GM11168 (cell line): ENCODE measurements around the gene LRP2BP.

ENCODE experiments used
- in situ Hi-C: fragments of 300-500 bp; cut with MboI; formaldehyde crosslinking; loops from one replicate; pipeline ENCODE4 v1.12.0; 2022; ENCODE audit warnings: low sequenced_read_pairs; ENCODE audit not compliant: unreplicated experiment

LRP2BP gene

DNA sequence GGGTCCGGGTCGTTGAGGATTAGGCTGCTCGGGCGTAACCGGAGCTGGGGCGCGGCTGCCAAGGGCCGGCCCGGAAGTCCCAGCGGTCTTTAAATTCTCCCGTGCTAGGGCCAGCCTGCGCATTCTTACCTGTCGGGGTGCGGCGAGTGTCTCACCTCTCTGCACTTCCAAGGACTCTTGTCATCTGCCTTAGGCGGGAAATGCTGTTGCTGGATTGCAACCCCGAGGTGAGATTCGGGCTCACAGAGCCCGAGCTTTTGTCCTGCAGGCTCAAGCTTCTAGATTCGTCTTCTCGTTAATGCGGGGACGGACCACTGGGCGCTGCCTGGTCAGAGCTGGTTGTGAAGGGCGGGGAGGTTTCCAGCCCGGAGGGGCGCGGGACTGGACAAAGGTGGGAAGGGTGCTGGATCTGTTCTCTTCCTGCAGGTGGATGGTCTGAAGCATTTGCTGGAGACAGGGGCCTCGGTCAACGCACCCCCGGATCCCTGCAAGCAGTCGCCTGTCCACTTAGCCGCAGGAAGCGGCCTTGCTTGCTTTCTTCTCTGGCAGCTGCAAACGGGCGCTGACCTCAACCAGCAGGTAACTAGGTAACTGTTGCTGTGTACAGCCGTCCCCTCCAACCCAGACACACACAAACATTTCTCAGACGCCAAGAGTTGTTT is 1.1 kb upstream of the LRP2BP start, which contains the start of gene ANKRD37:
TSS of gene ANKRD37 (plus strand) at position 118 of the 662 bp plus-strand sequence. CDS start at position 201, 83 bp downstream.
- in situ Hi-C loops, result no loop called here

DNA sequence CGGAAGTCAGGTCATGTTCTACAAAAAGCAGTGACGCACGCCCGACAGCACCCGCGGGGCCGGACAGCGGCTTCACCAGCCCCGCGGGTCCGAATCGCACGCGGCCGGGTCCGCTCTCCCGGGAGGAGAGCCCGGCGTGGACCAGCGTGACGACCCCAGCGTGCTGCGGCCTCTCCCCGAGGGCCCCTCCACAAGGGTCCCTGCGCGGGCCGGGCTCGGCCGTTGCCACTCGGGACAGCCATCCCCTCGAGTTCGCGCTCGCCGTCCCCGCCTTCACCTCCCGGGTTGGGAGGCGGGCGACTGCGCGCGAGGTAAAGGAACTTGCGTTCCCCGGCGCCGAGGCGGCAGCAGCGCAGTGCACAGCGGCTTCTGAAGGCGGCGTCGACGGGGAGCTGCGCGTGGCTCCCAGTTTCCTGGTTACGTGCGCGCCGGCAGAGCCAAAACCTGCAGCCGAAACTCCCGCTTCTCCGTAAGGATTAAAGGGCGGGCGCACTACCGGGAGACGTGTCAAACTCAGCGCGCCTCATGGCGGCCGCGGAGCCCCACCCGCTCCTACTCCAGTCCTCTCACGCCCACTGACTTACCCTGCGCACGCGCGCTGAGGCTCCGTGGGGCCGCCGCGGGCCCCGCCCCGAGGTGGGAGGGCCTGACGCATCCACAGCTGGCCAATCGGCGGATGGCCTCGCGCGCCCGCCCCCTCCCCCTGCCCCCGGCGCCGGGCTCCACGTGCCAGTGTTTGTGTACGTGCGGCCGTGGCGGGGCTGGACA is 416 bp upstream of the LRP2BP start:
- in situ Hi-C loops, result no loop called here

DNA sequence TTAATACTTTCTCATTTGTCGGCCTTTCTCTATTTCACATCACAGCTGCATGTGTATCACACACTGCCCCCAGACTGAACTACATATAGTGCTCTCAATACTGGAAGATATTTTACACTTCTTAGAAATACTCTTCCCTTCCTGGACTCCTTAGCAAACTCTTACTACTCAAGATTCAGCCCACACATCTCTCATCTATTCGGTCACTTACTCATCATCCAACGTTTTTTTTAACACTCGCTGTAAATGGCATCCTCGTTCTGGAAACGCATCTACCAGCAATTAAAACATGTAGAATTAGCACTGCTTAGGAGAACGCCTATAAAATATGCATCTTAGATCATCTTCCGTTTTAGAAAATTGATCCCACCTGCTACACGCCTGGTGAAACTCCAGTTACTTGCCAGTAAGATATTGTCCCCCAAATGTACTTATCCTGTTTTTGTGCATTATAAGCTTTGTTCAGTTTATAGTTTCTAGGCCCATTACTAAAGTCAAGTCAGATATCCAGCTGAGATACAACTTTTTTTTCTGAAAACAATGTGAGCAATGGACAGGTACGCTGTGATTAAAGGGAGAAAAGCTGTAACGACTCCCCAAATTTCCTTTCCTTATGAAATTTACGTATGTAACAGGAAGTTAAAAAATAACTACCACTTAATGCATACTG is 1.0 kb downstream of the LRP2BP start:
- in situ Hi-C loops, result no loop called here

DNA sequence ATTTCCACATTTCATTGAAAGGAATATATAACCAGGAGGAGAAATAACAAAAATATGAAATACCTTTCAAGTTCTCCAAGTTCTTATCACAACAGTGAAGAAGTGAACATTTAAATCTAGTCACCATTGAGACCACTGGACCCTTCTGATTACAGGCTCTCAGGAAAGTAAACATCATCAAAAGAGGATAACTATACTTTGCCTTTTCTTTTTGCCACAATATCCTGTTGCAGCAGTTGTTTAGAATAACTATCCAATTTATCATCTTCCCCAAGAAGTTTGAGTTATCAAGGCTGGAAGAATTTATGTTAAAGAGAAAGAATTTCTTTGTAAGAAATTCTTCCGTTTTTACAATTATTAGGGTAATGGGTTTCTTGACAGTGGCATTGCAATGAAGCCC is 3.6 kb downstream of the LRP2BP start:
- in situ Hi-C loops, result no loop called here

DNA sequence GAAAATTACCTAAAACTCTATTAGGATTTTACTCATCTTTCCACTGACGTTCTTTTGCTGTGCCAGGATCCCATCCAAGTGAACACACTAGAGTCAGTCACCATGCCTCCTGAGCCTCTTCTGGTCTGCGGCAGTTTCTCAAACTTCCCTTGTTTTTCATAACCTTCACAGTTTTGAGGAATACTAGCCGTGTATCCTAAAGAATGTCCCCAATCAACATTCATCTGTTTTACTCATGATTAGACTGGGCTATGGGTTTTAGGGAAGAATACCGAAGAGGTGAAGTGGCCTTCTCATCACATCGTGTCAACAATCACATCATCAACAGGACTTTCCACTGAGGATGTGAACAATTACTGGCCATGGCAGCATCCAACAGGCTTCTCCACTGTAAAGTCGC is 4.8 kb downstream of the LRP2BP start:
- in situ Hi-C loops, result no loop called here

- in situ Hi-C loops, result no loop called here
Measured at GRCh38 chr4:185387957-185388356, 7.8 kb downstream of the LRP2BP start.

GRCh38 chr4:185384930-185385331 is 10.8 kb downstream of the LRP2BP start:
- in situ Hi-C loops, result no loop called here

DNA sequence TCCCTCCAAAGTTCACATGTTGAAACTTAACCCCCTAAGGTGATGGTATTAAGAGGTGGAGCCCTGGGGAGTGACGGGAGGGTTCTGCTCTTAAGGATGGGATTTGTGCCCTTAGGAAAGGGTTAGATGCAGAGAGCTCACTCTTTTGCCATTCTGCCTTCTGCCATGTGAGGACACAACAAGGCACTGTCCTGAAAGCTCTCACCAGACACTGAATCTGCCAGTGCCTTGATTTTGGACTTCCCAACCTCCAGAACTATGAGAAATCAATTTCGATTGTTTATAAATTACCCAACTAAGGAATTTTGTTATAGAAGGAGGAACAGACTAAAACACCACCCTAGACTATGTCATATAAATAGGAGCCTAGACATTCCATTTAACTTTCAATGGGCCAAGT is 11.7 kb downstream of the LRP2BP start:
- in situ Hi-C loops, result no loop called here

GRCh38 chr4:185383451-185383850 is 12.3 kb downstream of the LRP2BP start:
- in situ Hi-C loops, result no loop called here

DNA sequence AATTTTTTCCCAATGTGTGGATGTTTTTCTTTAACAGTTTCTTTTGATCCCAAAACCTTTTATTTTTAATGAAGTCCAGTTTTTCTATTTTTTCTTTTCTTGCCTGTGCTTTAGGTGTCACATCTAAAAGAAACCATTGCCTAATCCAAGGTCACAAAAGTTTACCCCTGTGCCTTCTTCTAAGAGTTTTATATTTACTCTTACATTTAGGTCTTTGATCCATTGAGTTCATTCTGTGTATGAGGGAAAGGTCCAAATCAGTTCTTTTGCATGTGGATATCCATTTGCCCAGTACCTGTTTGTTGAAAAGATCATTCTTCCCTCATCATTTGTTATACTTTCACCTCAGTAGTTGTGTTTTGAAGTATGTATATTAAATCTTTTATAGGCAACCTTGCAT is 13.0 kb downstream of the LRP2BP start:
- in situ Hi-C loops, result no loop called here

DNA sequence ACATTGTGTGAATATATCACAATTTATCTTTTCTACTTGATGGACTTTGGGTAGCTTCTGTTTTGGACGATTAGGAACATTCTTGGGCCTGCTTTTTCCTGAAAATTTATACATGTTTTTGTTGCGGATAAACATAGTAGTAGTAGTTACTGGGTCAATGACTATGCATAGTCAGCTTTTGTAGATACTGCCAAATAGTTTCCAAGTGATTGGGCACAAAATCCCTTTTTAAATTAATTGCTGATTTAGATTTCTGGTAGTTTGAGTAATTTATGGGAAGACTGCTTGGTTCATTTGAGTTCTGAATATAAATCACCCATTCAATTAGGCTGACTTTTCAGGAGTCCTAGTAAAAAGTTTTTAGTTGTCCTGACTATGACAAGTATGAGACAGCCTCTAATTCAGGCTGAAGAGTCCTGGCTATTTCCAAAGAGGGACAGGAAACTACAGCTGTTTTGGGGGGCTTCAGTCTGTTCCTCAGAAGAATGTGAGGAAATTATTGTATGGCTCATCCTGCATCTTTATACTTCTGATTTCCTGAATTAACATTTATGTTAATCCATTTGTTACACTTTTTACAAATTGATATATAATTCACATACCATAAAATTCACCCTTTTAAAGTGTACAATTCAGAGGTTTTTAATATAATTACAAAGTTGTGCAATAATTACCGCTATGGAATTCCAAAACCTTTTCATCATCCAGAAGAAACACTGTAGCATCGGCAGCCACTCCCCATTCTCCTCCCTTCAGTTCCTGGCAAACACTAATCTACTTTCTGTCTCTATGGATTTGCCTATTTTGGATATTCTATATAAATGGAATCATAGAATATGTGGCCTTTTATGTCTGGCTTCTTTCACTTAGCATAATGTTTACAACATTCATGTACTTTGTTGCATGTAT is 14.2 kb downstream of the LRP2BP start:
- in situ Hi-C loops, result no loop called here

- in situ Hi-C loops, result no loop called here
Measured at GRCh38 chr4:185380320-185380719, 15.4 kb downstream of the LRP2BP start.

GRCh38 chr4:185379326-185380295 is 16.1 kb downstream of the LRP2BP start:
- in situ Hi-C loops, result no loop called here

DNA sequence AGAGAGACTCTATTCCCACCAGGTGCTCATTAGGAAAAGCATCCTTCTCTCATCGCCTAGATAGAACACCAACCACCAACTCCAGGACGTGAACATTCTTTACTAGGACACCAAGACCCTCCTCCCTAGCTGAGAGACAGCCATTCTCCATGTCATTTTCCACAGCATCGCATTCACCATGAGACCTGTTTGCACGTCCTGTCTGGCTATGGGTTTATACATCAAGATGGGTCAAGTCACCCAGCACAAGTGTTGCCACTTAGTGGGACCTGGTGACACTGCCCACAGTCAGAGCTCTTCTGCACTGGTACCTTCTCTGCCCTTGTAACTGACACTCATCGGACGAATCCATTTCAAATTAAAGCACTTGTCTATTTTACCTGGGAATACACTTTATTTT is 17.5 kb downstream of the LRP2BP start:
- in situ Hi-C loops, result no loop called here

DNA sequence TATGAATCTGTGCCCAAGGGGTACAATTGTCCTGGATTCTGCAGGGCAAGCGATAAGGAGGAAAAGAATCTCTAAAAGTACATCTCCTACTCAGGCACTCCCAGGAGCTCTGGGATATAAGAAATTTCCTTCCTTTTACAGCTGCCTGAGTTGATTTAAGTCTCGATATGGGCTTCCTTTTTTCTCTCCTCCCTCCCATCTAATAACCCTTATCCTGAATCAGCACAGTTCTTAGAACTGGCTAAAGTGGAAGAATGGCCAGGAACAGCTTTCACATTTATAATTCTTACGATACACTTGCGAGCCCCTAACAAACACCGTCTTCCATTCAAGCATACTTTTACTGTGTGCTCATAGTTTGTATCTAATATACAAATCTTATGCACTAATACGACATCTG is 21.2 kb downstream of the LRP2BP start:
- in situ Hi-C loops, result no loop called here

- in situ Hi-C loops, result no loop called here
Measured at GRCh38 chr4:185374027-185374426, 21.7 kb downstream of the LRP2BP start.

- in situ Hi-C loops, result no loop called here
Measured at GRCh38 chr4:185371702-185372101, 24.0 kb downstream of the LRP2BP start.

- in situ Hi-C loops, result no loop called here
Measured at GRCh38 chr4:185370268-185370949, 25.3 kb downstream of the LRP2BP start.

- in situ Hi-C loops, result no loop called here
Measured at GRCh38 chr4:185369731-185370130, 26.0 kb downstream of the LRP2BP start.
